Choroid plexus epithelial cell (primary cell): ENCODE measurements around the gene CHAT.
A peak's percentile ranks its signal among the peaks of the same experiment; 100 is the strongest.

Experiments
- DNase-seq: peaks from one replicate; pipeline ENCODE4 v3.0.0-alpha.2; 2010; ENCODE audit warnings: low read depth
- H3K4me3 ChIP-seq: 2 replicates; pipeline ENCODE4 v1.5.1; 2011; ENCODE audit warnings: low read depth, mild to moderate bottlenecking, control low read depth, low read length, moderate library complexity
- TF ChIP-seq, protein P1 (sequence below): conservative IDR thresholded peaks from 2 replicates; pipeline ENCODE4 v1.5.1; 2011; ENCODE audit warnings: low read depth, mild to moderate bottlenecking, control low read depth, inconsistent platforms, low read length, moderate library complexity

Gene CHAT

DNA sequence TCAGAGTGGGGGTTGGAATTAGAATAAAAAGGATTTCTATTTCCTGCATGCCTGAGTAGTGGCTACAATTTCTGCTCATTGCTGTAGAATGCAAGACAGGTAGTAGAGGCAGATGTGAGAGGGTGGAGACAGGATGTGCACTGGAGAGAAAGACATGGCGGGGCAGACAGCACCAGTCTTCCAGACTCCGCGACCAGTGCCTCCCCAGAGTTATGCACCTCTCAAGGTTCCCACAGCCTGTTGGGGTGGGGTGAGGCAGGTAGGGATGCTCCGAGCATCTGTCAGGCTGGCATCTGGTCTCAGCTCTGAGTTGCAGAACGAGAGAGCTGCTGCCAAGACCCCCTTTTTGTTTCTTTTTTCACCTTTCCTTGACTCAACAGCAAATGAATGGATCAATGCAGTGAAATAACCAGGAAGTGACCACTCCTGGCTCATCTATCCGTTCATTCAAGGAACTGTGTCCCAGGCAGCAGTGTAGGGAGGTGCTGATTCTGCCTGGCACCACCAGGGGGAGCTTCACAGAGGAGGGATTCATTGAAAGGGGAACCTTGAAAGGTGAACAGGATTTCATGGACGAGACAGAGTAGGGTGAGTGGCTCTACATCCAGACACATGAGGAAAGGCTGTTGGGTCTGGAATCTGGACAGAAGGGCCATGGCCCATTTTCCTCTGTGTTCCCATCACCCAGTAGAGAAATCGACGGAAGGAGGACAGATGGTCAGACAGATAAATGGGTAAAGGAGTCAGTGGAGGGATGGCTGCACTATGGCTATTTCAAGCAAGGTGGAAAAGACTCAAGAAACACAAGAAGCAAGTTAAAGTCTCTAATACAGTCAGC, 20.9 kb upstream of the CHAT start:
- TF ChIP-seq, protein P1, sequence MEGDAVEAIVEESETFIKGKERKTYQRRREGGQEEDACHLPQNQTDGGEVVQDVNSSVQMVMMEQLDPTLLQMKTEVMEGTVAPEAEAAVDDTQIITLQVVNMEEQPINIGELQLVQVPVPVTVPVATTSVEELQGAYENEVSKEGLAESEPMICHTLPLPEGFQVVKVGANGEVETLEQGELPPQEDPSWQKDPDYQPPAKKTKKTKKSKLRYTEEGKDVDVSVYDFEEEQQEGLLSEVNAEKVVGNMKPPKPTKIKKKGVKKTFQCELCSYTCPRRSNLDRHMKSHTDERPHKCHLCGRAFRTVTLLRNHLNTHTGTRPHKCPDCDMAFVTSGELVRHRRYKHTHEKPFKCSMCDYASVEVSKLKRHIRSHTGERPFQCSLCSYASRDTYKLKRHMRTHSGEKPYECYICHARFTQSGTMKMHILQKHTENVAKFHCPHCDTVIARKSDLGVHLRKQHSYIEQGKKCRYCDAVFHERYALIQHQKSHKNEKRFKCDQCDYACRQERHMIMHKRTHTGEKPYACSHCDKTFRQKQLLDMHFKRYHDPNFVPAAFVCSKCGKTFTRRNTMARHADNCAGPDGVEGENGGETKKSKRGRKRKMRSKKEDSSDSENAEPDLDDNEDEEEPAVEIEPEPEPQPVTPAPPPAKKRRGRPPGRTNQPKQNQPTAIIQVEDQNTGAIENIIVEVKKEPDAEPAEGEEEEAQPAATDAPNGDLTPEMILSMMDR, result peak; percentile 99
- peak; percentile 73 for DNase-seq
- H3K4me3 ChIP-seq, result no peak overlapping the region

DNA sequence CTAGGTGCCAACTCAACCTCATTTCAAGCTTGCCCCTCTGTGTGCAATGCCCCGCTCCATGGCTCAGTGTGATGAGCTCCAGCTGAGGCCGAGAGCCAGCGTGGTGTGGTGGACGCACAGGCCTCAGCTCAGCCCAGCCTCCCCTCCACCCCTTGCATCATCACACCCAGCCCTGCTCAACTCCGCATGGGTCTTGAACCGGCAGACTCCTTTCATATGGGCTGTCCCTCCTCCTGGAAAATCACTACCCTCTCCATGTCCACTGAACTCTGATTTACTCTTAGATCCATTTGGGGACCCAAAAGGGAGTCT, 20.3 kb upstream of the CHAT start:
- no peak for DNase-seq
- no peak overlapping the region for H3K4me3 ChIP-seq
- TF ChIP-seq, protein P1, result no peak

GRCh38 chr10:49593998-49594397, 19.8 kb upstream of the CHAT start:
- no peak overlapping the region for H3K4me3 ChIP-seq
- no peak for DNase-seq
- TF ChIP-seq, protein P1, result no peak

- TF ChIP-seq, protein P1, result peak; percentile 93
- peak; percentile 79 for DNase-seq
- H3K4me3 ChIP-seq, result no peak overlapping the region
These were observed 19.2 kb upstream of the CHAT start for GRCh38 chr10:49594594-49594993.

GRCh38 chr10:49595003-49595712, 18.7 kb upstream of the CHAT start:
- no peak overlapping the region for H3K4me3 ChIP-seq
- TF ChIP-seq, protein P1, result no peak
- no peak for DNase-seq

DNA sequence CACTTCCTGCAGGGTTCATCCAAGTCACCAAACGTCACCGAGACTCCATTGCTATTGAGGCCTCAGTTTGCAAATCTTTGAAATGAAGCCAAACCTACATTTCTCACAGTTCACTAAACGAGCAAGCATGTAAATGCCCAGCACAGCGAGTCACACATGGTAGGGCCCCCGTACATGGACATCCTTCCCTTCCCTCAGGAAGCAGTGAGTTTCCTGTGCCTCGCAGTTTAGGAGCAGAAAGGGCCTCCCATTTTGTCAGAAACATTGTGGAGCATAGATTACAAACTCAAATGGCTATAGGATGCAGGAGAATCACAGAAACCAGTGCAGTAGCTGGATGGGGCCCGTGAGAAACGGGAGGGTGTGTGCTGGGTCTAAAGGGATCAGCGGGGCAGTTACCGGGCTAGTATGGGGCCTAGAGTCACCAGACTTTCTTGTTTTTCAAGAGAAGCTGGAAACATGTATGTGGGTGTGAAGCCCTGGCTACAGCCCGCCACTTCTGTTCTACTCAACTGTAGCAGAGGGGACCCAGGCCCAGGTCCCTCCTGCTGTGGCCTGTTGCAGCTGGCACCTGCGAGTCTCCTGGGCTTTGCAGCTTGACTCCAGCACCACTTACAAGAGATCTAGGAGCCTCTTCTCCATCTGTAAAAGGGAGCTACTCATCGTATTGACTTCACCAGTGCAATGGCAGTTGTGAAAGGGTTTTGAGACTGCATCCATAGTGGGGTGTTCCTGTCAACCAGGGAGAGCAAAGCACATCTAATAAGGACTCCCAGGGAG, 17.9 kb upstream of the CHAT start:
- no peak for DNase-seq
- TF ChIP-seq, protein P1, result no peak
- no peak overlapping the region for H3K4me3 ChIP-seq
